Limb (tissue), 2 donors: ENCODE data around the gene HSP90B1.

Experiments
- DNase-seq, 2 donors: peaks; one replicate each; pipeline ENCODE4 v3.0.0-alpha.2; 2016; ENCODE audit errors: extremely low spot score in 2 of 2

The HSP90B1 gene

DNA sequence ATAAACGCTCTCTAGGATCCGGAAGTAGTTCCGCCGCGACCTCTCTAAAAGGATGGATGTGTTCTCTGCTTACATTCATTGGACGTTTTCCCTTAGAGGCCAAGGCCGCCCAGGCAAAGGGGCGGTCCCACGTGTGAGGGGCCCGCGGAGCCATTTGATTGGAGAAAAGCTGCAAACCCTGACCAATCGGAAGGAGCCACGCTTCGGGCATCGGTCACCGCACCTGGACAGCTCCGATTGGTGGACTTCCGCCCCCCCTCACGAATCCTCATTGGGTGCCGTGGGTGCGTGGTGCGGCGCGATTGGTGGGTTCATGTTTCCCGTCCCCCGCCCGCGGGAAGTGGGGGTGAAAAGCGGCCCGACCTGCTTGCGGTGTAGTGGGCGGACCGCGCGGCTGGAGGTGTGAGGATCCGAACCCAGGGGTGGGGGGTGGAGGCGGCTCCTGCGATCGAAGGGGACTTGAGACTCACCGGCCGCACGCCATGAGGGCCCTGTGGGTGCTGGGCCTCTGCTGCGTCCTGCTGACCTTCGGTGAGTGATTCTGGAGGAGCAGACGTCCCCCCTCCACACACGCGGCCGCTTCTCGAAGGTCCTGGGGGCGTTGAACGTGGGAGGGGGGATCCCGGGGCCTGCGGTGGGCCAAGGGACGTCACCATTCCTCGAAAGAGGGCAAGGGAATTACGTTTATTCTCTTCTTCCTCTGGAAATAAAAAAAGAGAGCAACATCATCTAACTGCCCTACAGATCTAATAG lies at the start of gene HSP90B1:
TSS of gene HSP90B1 (plus strand) at position 377 of the 753 bp plus-strand sequence. CDS start at position 483, 106 bp downstream.
- DNase-seq, result peak; percentile 100

DNA sequence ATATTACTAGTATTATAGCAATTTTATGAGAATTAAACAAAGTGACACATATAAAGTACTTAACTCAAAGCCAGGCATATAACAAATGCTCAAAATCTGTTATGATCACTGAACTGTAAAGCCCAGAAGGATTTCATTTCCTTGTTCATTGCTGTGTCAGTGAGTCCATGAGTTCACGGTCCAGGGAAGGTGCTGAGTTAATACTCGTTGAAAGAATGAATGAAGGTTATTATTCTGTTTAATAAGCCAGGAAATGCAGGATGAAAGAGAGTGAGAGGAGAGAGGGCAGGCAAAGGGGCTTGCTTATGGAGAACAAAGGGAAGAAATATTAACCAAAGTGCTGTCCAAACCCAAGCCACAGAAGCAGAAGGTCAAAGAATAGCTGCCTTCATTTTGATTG lies 48.9 kb upstream of the HSP90B1 start:
- DNase-seq, result no peak

DNA sequence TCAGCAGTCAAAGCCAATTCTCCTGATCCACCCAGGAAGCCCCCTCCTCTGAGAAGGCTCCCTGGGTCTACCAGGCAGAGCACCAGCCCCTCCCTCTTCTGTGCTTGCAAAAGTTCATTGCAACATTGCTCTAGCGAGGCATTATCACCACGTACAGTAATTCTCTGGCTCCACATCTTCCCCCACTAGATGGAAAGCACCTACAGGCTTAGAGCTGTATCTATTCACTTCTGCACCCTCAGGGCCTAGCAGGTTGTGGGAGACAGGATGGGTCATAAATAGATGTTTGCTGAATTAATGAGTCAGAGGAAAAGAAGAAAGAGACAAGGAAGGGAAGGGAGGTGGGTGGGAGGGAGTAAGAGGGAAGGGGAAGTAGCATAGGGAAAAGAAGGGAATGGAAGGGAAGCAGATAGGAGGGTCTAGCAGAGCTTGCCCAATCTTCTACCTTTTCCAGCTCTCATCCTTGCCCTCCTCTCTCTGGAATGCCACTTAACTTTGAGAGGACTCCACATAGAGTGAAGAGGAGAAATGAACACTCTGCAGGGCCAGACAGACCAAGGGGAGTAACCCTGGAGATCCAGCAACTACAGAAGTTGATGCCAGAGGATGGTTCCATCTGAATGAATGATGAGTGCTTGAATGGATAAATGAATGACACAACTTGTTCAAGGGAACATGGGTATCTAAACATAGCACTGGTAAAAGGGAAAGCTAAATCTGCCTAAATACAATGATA lies 47.2 kb upstream of the HSP90B1 start:
- no peak for DNase-seq

DNA sequence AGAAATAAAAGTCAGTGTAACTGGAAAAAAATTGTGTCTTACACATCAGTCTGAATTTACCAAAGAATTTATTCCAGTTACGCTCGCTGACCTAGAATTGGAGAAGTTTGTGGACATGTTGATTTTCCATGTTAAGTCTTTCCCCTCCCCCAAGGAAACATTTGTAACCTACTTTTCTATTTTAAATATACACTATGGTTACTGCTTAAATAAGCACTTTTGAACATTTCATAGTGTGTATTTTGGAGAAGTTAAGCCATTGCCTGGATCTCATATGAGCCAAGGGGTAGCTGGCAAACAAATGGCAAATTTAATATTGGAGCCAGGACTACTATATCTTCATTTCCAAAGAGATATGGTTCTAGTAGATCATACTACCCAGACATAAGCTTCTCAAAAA lies 46.3 kb upstream of the HSP90B1 start:
- no peak for DNase-seq

DNA sequence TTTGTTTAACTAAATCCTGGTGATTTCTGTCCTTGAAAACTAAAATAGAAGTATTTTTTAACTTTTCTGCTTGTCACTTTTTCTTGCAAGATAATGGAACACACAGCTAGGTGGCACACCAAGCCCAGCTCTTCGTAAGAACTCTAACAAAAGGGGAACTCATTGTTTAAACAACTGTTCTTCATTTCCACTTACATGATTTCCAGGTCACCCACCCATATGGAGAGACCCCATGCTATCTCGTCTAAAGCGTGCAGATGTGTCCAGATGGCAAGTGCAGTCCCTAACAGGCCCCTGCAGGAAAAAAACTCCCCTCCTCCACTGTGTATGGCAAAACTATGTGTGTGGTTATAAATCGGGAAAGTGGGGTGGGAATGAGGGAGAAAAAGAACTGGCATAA lies 45.9 kb upstream of the HSP90B1 start:
- DNase-seq, result peak in 1 of 2 donors; percentile 55

DNA sequence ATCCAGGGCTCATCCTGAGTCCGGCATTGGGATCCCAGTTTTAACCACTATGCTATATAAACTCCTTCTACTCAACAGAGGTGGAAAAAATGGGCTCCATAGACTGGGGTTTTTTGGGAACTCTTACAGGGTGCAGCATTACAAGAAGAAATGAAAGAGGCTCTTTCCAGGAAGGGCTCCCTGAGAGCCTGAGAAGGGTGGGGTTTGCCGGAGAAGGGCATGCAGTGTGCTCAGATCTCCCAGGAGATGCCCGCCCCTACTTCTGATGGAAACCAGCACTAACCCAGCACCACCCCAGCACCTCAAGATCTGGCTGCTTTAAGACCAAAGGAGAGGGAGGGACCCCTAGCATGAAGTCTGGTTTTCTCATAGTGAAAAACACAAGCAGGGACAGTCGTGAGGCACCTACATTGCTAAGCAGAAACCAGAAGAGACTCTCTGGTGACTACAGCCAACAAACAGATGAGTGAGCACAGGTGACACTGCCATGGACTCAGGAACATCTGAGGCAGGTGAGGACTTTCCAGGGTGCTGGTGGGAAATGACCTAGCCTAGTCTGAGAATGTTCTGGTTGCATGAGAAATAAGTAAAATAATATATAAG lies 43.9 kb upstream of the HSP90B1 start:
- no peak for DNase-seq

DNA sequence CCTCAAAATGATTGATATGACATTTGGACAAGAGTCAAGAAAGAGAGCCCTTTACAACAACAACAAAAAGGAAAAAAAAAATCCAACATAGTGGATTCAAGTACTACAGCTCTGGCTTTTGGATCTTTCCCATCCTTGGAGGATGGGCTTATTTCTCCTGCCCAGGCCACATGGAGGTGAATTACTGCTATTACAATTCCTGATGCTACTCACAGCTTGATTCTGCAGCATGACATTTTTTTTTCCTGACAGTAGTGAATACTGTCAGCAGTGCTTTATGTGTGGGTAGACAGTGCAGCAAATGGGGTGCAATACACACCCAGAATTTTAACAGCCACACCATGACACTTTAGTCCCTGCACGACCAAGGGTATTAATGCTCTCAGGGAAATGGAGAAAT lies 42.5 kb upstream of the HSP90B1 start:
- DNase-seq, result no peak

DNA sequence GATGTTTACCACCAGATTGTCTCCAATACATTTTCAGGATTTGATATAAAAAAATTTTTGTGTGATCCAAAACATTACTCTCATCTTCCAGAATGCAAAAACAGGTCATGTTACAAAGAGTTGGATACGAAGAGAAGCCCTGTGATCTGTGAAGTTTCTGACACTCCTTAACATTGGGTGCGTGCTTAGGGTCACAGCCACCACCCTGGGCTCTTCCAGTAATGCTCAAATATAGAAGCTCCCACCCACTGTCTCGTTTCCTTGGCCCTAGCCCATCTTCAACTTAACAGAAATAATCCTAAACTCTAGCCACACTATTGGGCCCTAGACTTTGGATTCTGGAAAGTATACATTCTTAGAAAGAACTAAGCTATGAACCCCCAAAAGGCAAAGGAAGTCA lies 32.9 kb upstream of the HSP90B1 start:
- DNase-seq, result no peak

DNA sequence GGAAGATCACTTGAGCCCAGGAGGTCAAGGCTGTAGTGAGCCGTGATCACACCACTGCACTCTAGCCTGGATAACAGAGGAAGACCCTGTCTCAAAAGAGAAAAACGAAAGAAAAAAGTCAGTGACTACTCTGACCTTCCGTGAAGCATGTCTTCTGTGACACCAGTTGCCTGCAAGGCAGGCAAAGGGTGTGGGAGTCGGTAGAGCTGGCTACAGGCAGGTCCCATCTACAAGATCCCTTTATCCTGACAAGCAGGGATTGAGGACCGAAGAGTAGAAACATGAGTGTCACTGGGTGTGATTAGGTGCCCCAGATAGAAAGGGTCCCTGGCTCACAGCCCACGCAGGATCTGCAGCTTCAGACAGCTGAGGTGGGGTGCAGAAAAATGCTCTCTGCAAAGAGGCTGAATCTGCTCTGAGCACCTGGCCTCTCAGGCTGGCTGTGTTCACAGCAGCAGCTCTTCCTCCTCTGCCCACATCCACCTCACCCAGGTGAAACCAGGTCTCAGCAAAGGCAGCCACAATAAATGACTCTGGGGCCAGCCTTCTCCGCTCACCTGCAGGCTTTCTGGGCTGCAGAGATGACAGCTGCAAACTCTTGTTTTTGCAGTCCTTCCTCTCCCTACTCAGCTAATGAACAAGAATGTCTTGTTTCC lies 28.6 kb upstream of the HSP90B1 start:
- DNase-seq, result no peak

DNA sequence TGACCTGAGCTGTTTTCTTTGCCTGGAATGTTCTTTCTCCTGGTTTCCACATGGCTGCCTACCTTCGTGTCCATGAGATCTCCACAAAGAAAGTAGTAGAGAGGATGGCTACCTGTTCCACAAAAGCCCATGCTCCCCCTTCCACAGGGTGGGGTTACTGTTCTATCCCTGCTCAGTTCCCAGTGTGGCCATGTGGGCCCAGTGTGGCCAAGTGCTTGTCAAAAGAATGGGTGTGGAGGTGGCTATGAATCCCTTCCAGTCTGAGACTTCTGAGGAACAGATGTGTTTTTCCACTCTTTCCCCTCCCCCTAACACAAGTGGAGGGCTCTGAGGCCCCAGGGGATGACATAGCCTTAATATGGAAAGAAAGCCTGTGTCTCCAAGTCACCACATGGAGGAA lies 26.2 kb upstream of the HSP90B1 start:
- DNase-seq, result no peak

DNA sequence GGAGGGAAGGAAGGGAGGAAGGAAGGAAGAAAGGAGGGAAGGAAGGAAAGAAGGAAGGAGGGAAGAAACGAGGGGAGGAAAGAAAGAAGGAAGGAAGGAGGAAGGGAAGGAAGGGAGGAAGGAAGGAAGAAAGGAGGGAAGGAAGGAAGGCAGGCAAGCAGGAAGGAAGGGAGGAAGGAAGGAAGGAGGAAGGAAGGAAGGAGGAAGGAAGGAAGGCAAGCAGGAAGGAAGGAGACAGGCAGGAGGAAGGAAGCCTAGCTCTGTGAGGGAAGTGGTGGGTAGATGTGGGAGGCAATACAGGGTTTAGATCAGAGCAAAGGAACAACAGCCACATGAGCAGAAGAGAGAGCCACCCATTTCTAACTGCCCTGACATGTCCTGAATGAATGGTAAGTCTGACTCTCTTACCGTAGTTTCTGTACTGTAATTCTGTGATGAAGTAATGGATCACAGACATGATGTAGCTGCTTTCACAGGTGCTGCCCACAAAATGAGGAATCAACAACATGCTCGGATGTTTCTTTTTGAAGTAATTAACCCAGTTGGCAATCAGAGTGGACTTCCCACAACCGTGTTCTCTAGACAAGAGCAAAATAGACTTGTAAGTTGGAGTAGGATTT lies 24.4 kb upstream of the HSP90B1 start:
- no peak for DNase-seq

DNA sequence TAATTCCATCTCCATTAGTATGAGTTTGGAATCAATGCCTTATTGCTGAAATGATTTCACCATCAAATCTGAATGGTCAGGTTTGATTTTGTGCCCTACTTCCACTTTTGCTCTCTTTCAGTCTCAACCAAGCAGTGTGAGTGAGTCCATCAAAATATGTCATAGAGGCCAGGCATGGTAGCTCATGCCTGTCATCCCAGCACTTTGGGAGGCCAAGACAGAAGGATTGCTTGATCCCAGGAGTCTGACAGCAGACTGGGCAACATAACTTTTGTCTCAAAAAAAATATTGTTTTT lies 22.0 kb upstream of the HSP90B1 start:
- DNase-seq, result no peak

DNA sequence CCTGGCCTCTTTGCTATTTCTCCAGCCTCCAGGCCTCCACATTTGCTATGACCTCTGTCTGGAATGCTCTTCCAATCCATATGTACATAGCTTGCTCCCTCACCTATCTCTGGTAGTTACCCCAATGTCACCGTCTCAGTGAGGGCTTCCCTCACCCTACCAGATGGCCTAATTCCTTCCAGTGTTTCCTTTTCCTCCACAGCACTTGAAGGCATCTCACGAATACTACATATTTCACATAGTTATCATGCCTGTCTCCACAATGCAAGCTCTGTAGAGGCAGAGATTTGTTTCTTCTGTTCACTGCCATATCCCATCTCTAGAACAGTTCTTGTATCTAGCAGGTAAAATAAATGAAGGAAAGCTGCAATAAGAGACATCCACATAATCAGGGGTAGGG lies 21.3 kb upstream of the HSP90B1 start:
- no peak for DNase-seq

DNA sequence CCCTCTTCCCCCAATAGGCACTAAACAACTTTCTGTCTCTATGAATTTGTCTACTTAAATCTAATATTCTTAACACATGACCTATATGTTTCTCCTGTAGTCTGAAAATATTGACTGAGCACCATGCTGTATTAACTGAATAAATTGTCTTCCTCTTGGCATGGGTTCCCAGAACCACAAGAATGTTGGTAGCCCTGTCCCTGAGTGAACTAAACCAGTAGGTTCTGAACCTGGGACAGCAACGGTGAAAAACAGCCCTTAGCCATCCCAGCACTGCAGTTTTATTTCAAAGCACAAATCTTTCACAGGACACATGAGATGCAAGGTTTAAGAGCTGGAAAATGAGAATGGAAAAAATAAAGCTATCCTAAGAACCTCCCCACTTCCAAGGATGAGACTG lies 20.4 kb upstream of the HSP90B1 start:
- no peak for DNase-seq

DNA sequence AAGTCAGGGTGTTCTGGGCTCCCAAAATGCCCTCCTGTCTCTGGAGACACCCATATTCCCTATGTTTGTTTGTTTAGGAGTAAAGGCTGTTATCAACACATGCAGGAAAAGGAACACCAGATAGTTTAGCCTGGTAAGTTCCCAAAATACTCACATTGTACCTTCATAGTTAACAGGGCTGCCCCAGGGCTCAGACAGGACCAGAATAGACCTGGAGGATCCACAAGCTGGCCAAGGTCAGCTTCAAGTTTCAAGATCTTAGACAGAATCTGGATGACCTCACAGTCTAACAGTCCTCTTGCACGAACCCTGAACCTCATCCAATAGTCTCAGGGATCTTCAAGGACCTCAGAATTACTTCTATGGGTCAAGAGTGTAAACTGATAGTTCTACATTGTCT lies 18.1 kb upstream of the HSP90B1 start:
- DNase-seq, result no peak

DNA sequence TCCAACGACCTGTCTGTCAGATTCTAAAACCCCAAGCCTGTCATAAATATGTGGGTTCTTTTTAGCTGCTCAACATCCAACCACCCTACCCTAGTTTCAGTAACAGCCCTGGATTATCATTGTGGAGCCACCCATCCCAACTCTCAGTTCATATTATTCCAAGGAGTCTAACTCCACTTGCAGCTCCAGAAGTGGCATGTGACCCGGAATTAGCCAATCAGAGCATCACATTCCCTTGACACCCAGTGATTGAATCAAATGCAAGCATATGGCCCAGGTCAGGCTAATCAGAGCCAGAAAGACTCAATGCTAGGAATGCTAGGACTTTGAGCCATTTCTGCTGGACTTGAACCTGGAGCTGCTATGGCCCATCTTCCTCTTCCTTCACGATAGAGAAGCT lies 17.1 kb upstream of the HSP90B1 start:
- no peak for DNase-seq

DNA sequence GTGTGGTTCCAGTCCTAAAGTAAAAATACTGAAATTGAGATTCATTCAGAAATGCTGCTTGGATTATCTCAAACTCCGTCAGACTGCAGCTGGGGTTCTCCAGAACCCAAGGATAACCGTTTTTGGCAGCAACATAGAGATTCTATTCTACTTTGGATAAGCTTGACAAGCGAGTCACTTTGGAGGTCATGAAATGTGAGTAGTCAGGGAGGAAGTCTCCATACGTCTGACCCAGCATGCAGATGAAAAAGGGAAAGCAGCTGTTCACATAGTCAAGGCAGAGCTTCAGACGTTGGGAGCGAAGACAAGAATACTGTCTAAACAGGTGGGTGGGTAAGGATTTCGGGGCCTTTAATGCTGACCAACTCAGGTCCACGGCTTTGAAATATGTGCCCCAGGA lies 14.9 kb upstream of the HSP90B1 start:
- peak in 1 of 2 donors; percentile 64 for DNase-seq

DNA sequence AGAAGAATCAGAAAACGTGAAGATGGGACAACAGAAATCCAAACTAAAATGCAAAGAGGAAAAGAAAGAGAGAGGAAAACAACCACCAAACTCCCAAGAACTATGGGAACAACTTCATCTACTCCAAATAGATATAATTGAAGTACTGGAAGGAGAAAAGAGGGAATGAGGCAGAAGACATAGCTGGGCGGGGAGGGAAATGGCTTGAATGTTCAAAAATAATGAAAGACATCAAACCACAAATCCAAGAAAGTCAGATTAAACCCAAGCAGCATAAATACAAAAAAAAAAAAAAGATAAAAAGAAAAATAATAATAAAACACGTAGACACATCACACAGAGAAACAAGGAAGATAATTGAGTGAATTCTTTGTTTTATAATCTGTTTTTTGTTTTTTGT lies 12.3 kb upstream of the HSP90B1 start:
- DNase-seq, result no peak

DNA sequence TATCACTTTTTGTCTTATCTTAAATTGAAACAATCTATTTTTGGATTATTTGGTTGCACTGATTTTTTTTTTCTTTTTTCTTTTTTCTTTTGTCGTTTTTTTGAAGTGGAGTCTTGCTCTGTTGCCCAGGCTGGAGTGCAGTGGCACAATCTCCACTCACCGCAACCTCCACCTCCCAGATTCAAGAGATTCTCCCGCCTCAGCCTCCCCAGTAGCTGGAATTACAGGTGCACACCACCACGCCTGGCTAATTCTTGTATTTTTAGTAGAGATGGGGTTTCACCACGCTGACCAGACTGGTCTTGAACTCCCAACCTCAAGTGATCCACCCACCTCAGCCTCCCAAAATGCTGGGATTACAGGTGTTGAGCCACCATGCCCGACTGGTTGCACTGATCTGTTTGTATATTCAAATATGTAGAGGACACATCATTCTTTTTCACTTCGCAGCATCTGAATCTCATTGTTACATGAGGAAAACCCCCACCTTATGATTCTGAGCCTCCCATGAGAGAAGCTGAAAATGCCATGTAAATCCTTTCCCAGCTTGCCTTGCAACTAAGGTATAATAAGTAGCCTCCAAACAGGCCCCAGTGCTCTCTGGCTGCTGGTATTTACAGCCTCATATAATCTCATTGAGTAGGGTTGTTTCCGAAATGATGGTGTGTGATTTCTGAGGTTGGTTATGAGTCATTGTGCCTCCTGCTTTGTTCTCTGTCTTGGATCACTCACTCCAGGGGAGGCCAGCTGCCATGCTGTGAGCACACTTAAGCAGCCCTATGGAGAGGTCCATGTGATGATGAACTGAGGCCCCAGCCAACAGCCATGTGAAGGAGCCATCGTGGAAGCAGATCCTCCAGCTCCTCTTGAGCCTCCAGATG lies 5.2 kb upstream of the HSP90B1 start:
- DNase-seq, result no peak

DNA sequence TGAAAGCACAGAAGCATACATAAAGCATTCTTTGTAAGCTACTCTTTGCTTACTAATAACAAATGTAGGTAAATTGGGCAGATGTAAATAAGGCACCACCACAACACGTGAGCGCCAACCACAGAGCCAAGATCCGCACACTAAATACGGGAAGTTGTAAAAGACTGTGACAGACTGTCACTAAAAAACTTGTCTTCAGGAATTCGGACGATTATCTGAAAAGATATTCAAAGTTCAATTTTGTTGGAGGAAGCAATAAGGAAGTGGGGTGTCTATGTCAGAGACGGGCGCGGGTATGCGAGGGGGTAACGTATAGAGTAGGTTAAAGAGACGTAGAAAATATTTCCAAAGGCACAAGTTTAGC lies 1.5 kb upstream of the HSP90B1 start:
- no peak for DNase-seq
